Transverse colon (tissue), 4 donors: ENCODE results near the gene DIP2A. TPM values are rescaled to one million over a fixed set of nuclear protein-coding genes. Genes with fewer than 3 reads are reported as not detected.

Source experiments
- DNase-seq: peaks from one replicate; pipeline ENCODE4 v3.0.0-alpha.2; 2019
- H3K27ac ChIP-seq, 4 donors: fragments of 200-600 bp; sonication (generic); 2 replicates each; pipeline ENCODE4 v1.5.1; 2016 to 2018; ENCODE audit warnings: inconsistent platforms in 4 of 4
- H3K27me3 ChIP-seq: fragments of 200-600 bp; sonication (generic); 2 replicates; pipeline ENCODE4 v1.5.1; 2017; ENCODE audit warnings: inconsistent platforms
- H3K36me3 ChIP-seq, 4 donors: fragments of 200-600 bp; sonication (generic); 2 replicates each; pipeline ENCODE4 v1.5.1; 2017 to 2019; ENCODE audit warnings: inconsistent platforms in 4 of 4
- H3K4me1 ChIP-seq, 4 donors: fragments of 200-600 bp; sonication (generic); 2 replicates each; pipeline ENCODE4 v1.5.1; 2017 to 2020; ENCODE audit warnings: inconsistent platforms in 4 of 4
- H3K4me3 ChIP-seq, 4 donors: fragments of 200-600 bp; sonication (generic); 1 replicate in 1 of 4; 2 replicates in 3 of 4; pipeline versions ENCODE4 v1.5.1 to v1.6.1; 2017 to 2019; ENCODE audit warnings: inconsistent platforms in 4 of 4
- H3K9me3 ChIP-seq, 2 donors: fragments of 200-600 bp; sonication (generic); 2 replicates each; pipeline ENCODE4 v1.5.1; 2017 to 2019; ENCODE audit warnings: inconsistent platforms in 2 of 2
- EP300 ChIP-seq: sonication (generic); formaldehyde crosslinking; IDR thresholded peaks from one replicate; pipeline ENCODE4 v1.6.1; 2017; ENCODE audit warnings: antibody characterized with exemption, low read depth
- POLR2A ChIP-seq: fragments of 450-650 bp; IDR thresholded peaks from one replicate; pipeline ENCODE4 v1.6.1; 2016; ENCODE audit warnings: antibody characterized with exemption, mild to moderate bottlenecking, moderate library complexity
- POLR2AphosphoS5 ChIP-seq, 3 donors: sonication (generic); formaldehyde crosslinking; IDR thresholded peaks; one replicate each; pipeline ENCODE4 v1.6.1; 2016; ENCODE audit warnings: antibody characterized with exemption in 3 of 3
- WGBS, 2 donors: methylation state at CpG; one replicate each; pipeline ENCODE4 v1.1.5; 2018; ENCODE audit warnings: low coverage in 1 of 2; 5-methylcytosine and 5-hydroxymethylcytosine counted together
- in situ Hi-C, 4 donors: fragments of 200-750 bp; cut with MboI; loops; one replicate each; pipeline versions ENCODE4 v1.15.0 to v1.15.1; 2017; ENCODE audit warnings: low sequenced_read_pairs in 3 of 4, low pct_ligation_motif_present in 1 of 4, low pct_unique_long_range_greater_than_20kb in 1 of 4
- intact Hi-C: fragments of 100-400 bp; cut with DNase I; formaldehyde crosslinking; loops from one replicate; pipeline ENCODE4 v1.15.1; 2023; ENCODE audit warnings: low total_unique reads
- total RNA-seq, 4 donors: library from RNA; depleted of rRNA; stranded (reverse); fragments of >200 nt; gene quantifications; one replicate each; pipeline ENCODE4 v1.1.0, GENCODE V29; 2016
- TF ChIP-seq, protein P1 (sequence below), 5 experiments: fragments of 200-600 bp in 3 of 5; fragments of 450-650 bp in 2 of 5; sonication (generic) in 3 of 5; IDR thresholded peaks; 1 replicate in 2 of 5; 2 replicates in 3 of 5; pipeline ENCODE4 v1.5.1; 2016 to 2017; ENCODE audit warnings: antibody characterized with exemption in 5 of 5, inconsistent platforms in 3 of 5, mild to moderate bottlenecking in 2 of 5, moderate library complexity in 1 of 5

Gene DIP2A
- total RNA-seq, 4 donors from 2014 or later: 68.8 to 121 (median 92.9) TPM

DNA sequence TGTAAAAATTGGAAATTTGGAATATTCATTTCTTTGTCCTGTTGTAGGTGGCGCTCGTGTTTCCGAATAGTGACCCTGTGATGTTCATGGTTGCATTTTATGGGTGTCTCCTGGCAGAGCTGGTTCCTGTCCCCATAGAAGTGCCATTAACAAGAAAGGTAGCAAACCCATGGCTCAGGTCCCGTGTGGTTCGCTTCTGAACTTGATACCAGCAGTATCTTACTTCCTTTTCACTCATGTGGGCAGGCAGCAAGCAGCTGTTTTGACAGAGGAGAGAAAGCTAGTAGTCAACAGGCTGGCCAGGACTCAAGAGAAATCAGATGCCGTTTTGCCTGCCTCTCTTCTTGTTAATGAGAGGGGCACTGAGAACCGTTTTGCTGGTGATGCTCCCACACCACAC is 73.4 kb downstream of the DIP2A start:
- no peak for DNase-seq
- H3K27me3 ChIP-seq: no peaks in the 10 kb centered on the region
- no peaks in the 10 kb centered on the region for H3K4me1 ChIP-seq
- in situ Hi-C loops (no loop called here), intact Hi-C loops (no loop called here)
- H3K9me3 ChIP-seq: no peaks in the 10 kb centered on the region
- no peak for TF ChIP-seq EP300
- no peak for TF ChIP-seq POLR2AphosphoS5 (IDR thresholded peaks at IDR 0.05)
- TF ChIP-seq, protein P1, sequence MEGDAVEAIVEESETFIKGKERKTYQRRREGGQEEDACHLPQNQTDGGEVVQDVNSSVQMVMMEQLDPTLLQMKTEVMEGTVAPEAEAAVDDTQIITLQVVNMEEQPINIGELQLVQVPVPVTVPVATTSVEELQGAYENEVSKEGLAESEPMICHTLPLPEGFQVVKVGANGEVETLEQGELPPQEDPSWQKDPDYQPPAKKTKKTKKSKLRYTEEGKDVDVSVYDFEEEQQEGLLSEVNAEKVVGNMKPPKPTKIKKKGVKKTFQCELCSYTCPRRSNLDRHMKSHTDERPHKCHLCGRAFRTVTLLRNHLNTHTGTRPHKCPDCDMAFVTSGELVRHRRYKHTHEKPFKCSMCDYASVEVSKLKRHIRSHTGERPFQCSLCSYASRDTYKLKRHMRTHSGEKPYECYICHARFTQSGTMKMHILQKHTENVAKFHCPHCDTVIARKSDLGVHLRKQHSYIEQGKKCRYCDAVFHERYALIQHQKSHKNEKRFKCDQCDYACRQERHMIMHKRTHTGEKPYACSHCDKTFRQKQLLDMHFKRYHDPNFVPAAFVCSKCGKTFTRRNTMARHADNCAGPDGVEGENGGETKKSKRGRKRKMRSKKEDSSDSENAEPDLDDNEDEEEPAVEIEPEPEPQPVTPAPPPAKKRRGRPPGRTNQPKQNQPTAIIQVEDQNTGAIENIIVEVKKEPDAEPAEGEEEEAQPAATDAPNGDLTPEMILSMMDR (IDR thresholded peaks at IDR 0.05): no peak
- no peak for TF ChIP-seq POLR2A
- peaks cover 0 to 50% (median 21%) of the 10 kb centered on the region in 4 donors for H3K36me3 ChIP-seq
- H3K4me3 ChIP-seq: no peak overlapping the region
- 83 to 90% methylated on average over 7 of the region's 7 CpGs for WGBS, 2 donors
- no peak overlapping the region for H3K27ac ChIP-seq

GRCh38 chr21:46537026-46537425 is 78.3 kb downstream of the DIP2A start:
- in situ Hi-C loops: no loop called here

DNA sequence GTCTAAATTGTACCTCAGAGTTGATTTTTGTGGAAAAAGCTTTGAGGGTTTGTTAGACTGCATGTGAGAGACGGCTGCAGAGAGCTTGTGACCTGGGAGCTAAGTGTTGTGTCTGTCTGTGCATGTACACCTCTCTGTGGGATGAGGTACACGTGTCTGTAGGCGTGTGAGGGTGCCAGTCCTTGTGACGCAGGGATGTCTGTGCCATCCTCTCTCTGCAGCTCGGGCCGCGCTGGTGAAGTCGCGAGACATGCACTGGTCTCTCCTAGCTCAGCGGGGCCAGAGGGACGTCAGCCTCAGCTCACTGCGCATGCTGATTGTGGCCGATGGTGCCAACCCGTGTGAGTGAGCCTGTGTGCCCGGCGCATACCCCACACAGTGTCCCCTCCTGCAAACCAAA is 79.6 kb downstream of the DIP2A start:
- H3K4me3 ChIP-seq: no peak overlapping the region
- H3K36me3 ChIP-seq: peaks cover 0 to 54% (median 24%) of the 10 kb centered on the region in 4 donors
- no peaks in the 10 kb centered on the region for H3K9me3 ChIP-seq
- in situ Hi-C loops (no loop called here), intact Hi-C loops (no loop called here)
- no peaks in the 10 kb centered on the region for H3K4me1 ChIP-seq
- TF ChIP-seq, protein P1 (IDR thresholded peaks at IDR 0.05): no peak
- TF ChIP-seq POLR2AphosphoS5 (IDR thresholded peaks at IDR 0.05) (no peak), EP300 (no peak), POLR2A (no peak)
- WGBS, 2 donors: 93 to 95% methylated on average over 8 to 9 of the region's 16 CpGs
- no peak for DNase-seq
- H3K27me3 ChIP-seq: no peaks in the 10 kb centered on the region
- H3K27ac ChIP-seq: no peak overlapping the region

More at GRCh38 chr21:46537026-46537425, 78.3 kb downstream of the DIP2A start:
- no peak overlapping the region for H3K4me3 ChIP-seq
- DNase-seq: no peak
- H3K4me1 ChIP-seq: no peaks in the 10 kb centered on the region
- WGBS, 2 donors: 93 to 100% methylated on average over 3 to 6 of the region's 6 CpGs
- H3K9me3 ChIP-seq: no peaks in the 10 kb centered on the region
- no peak for TF ChIP-seq POLR2AphosphoS5 (IDR thresholded peaks at IDR 0.05)
- intact Hi-C loops: no loop called here
- H3K36me3 ChIP-seq: peaks cover 0 to 57% (median 22%) of the 10 kb centered on the region in 4 donors
- H3K27me3 ChIP-seq: no peaks in the 10 kb centered on the region
- H3K27ac ChIP-seq: no peak overlapping the region

- Histone ChIP-seq H3K27ac (no peak overlapping the region), H3K9me3 (no peaks in the 10 kb centered on the region), H3K4me3 (no peak overlapping the region), H3K4me1 (no peaks in the 10 kb centered on the region), H3K27me3 (no peaks in the 10 kb centered on the region), H3K36me3 (peaks cover 0 to 52% (median 23%) of the 10 kb centered on the region in 4 donors)
- in situ Hi-C loops (no loop called here), intact Hi-C loops (no loop called here)
- TF ChIP-seq POLR2A: no peak
- no peak for TF ChIP-seq POLR2AphosphoS5 (IDR thresholded peaks at IDR 0.05)
- TF ChIP-seq, protein P1 (IDR thresholded peaks at IDR 0.05): no peak
- TF ChIP-seq EP300: no peak
- no peak for DNase-seq
- 92 to 95% methylated on average over 4 to 11 of the region's 11 CpGs for WGBS, 2 donors
Measured at GRCh38 chr21:46538851-46539666, 80.4 kb downstream of the DIP2A start.
